CD4-positive, alpha-beta T cell (primary cell): Measurements from ENCODE around the gene MYH14. TPM values are rescaled to one million over a fixed set of nuclear protein-coding genes. Genes with fewer than 3 reads are reported as not detected.

Source experiments
- ATAC-seq: fragments of 200-7000 bp; cut with Tn5 transposase; one replicate; pipeline ENCODE4 v1.10.0; 2022; ENCODE audit warnings: mild to moderate bottlenecking; ENCODE audit not compliant: poor library complexity
- CTCF ChIA-PET: fragments of 350-600 bp; sonication (Branson Sonifier 250); formaldehyde crosslinking; loops from one replicate; lab custom pipeline; 2021; ENCODE audit warnings: antibody characterized with exemption, inconsistent platforms; lab: Charles Lee
- POLR2A ChIA-PET: fragments of 350-600 bp; sonication (Branson Sonifier 250); formaldehyde crosslinking; loops from one replicate; lab custom pipeline; 2021; ENCODE audit warnings: antibody characterized with exemption, inconsistent platforms; lab: Charles Lee
- DNase-seq, 14 experiments: peaks; one replicate each; pipeline ENCODE4 v3.0.0-alpha.2; 2013 to 2020; ENCODE audit warnings: mixed read lengths in 2 of 14
- H3K27ac ChIP-seq, 2 donors: one replicate each; pipeline versions ENCODE4 v1.5.1 to v1.7.0; 2013; ENCODE audit warnings: low read length in 2 of 2, low read depth in 1 of 2, mild to moderate bottlenecking in 1 of 2
- H3K27me3 ChIP-seq, 2 experiments: 1 replicate in 1 of 2; 2 replicates in 1 of 2; pipeline versions ENCODE4 v1.6.1 to v1.7.0; 2013; ENCODE audit warnings: low read length in 2 of 2, control low read depth in 1 of 2, mild to moderate bottlenecking in 1 of 2, moderate library complexity in 1 of 2; ENCODE audit not compliant: insufficient read depth in 2 of 2, control insufficient read depth in 1 of 2
- H3K36me3 ChIP-seq: one replicate; pipeline ENCODE4 v1.6.1; 2013; ENCODE audit warnings: low read length, control low read depth; ENCODE audit not compliant: insufficient read depth
- H3K4me1 ChIP-seq: one replicate; pipeline ENCODE4 v1.6.1; 2013; ENCODE audit warnings: low read length, control low read depth; ENCODE audit not compliant: insufficient read depth
- H3K4me3 ChIP-seq: one replicate; pipeline ENCODE4 v1.5.1; 2013; ENCODE audit warnings: mild to moderate bottlenecking, low read length, moderate library complexity
- H3K9me3 ChIP-seq, 2 experiments: 1 replicate in 1 of 2; 2 replicates in 1 of 2; pipeline versions ENCODE4 v1.6.1 to v1.7.0; 2013; ENCODE audit warnings: low read length in 2 of 2, mild to moderate bottlenecking in 2 of 2, control low read depth in 1 of 2, moderate library complexity in 1 of 2; ENCODE audit not compliant: control insufficient read depth in 1 of 2, insufficient read depth in 1 of 2
- H3K27ac Mint-ChIP-seq: one replicate; pipeline ENCODE4 v1.8.0; 2020; ENCODE audit warnings: mixed read lengths
- H3K27me3 Mint-ChIP-seq: one replicate; pipeline ENCODE4 v1.8.0; 2021; ENCODE audit warnings: mixed read lengths
- H3K36me3 Mint-ChIP-seq: one replicate; pipeline ENCODE4 v1.8.0; 2021; ENCODE audit warnings: low read depth, mixed read lengths
- H3K4me1 Mint-ChIP-seq: one replicate; pipeline ENCODE4 v1.8.0; 2021; ENCODE audit warnings: low read depth, mixed read lengths
- H3K4me3 Mint-ChIP-seq: one replicate; pipeline ENCODE4 v1.8.0; 2020; ENCODE audit warnings: mild to moderate bottlenecking, mixed read lengths
- H3K9me3 Mint-ChIP-seq: one replicate; pipeline ENCODE4 v1.8.0; 2020; ENCODE audit warnings: mixed read lengths
- CTCF ChIP-seq: fragments of 200-600 bp; IDR thresholded peaks from one replicate; pipeline ENCODE4 v1.8.0; 2022; ENCODE audit warnings: antibody characterized with exemption, mild to moderate bottlenecking
- intact Hi-C, 2 experiments: fragments of 100-400 bp; cut with DNase I in 1 of 2; cut with micrococcal nuclease in 1 of 2; formaldehyde crosslinking; loops; one replicate each; pipeline versions ENCODE4 v1.15.1 to v1.9.0; 2023 to 2025; cut with DNase I, micrococcal nuclease
- total RNA-seq, 174 experiments: library from RNA in 2 of 174; stranded (reverse) in 2 of 174; gene quantifications; one replicate each; pipeline ENCODE4 v1.2.3 and lab custom pipeline; 2021 to 2026

The MYH14 gene
- total RNA-seq, 2 experiments from 2014 or later = not detected

GRCh38 chr19:50207730-50208129 is 4.3 kb downstream of the MYH14 start:
- ChIA-PET POLR2A (no interaction called here), CTCF (no interaction called here)
- no peaks in the 10 kb centered on the region for H3K9me3 Mint-ChIP-seq
- no peak overlapping the region for H3K4me3 Mint-ChIP-seq
- no peaks in the 10 kb centered on the region for H3K4me1 Mint-ChIP-seq
- Histone ChIP-seq H3K9me3 (peaks cover 12 to 52% of the 10 kb centered on the region in 2 experiments), H3K27me3 (peaks cover 27 to 49% of the 10 kb centered on the region in 2 experiments), H3K27ac (no peak overlapping the region), H3K36me3 (no peaks in the 10 kb centered on the region), H3K4me3 (no peak overlapping the region), H3K4me1 (peaks cover 11% of the 10 kb centered on the region)
- DNase-seq (no peak), ATAC-seq (no peak)
- no peaks in the 10 kb centered on the region for H3K36me3 Mint-ChIP-seq
- intact Hi-C loops = no loop called here
- no peak for TF ChIP-seq CTCF
- peaks cover 42% of the 10 kb centered on the region for H3K27me3 Mint-ChIP-seq
- no peak overlapping the region for H3K27ac Mint-ChIP-seq

DNA sequence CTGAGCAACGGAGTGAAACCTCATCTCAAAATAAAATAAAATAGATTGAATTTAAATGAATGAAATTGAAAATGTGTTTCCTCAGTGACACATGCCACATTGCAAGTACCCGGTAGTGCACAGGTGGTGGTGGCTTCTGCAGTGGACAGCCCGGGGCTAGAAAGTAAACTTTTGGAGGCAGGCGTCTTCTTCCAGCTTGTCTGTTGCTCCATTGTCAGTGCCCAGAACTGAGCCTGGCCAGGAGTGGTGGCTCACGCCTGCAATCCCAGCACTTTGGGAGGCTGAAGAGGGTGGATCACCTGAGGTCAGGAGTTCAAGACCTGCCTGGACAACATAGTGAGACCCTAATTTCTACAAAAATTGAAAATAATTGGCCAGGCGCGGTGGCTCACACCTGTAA is 5.7 kb downstream of the MYH14 start:
- ATAC-seq (no peak), DNase-seq (no peak)
- Mint-ChIP-seq H3K27me3 (peaks cover 35% of the 10 kb centered on the region), H3K9me3 (no peaks in the 10 kb centered on the region), H3K4me3 (no peak overlapping the region), H3K36me3 (no peaks in the 10 kb centered on the region), H3K4me1 (no peaks in the 10 kb centered on the region), H3K27ac (no peak overlapping the region)
- ChIA-PET CTCF (no interaction called here), POLR2A (no interaction called here)
- Histone ChIP-seq H3K27ac (no peak overlapping the region), H3K27me3 (peaks cover 19 to 35% of the 10 kb centered on the region in 2 experiments), H3K4me1 (peaks cover 6% of the 10 kb centered on the region), H3K36me3 (no peaks in the 10 kb centered on the region), H3K4me3 (no peak overlapping the region), H3K9me3 (peaks cover 12 to 43% of the 10 kb centered on the region in 2 experiments)
- no peak for TF ChIP-seq CTCF
- intact Hi-C loops = no loop called here

- Histone ChIP-seq H3K27ac (no peak overlapping the region), H3K9me3 (peaks cover 12 to 44% of the 10 kb centered on the region in 2 experiments), H3K4me1 (peaks cover 2% of the 10 kb centered on the region), H3K27me3 (peaks cover 7 to 22% of the 10 kb centered on the region in 2 experiments), H3K36me3 (no peaks in the 10 kb centered on the region), H3K4me3 (no peak overlapping the region)
- Mint-ChIP-seq H3K36me3 (no peaks in the 10 kb centered on the region), H3K4me3 (no peak overlapping the region), H3K9me3 (no peaks in the 10 kb centered on the region), H3K27me3 (peaks cover 23% of the 10 kb centered on the region), H3K27ac (no peak overlapping the region), H3K4me1 (no peaks in the 10 kb centered on the region)
- intact Hi-C loops = no loop called here
- DNase-seq (no peak), ATAC-seq (no peak)
- TF ChIP-seq CTCF = no peak
- ChIA-PET POLR2A (interaction anchor here (0.6 kb wide), 1 partner anchor 10 kb away, joined by 3 read pairs; no protein-coding TSS in a partner anchor), CTCF (no interaction called here)
These were observed 7.0 kb downstream of the MYH14 start for GRCh38 chr19:50210425-50210824.
